Heart right ventricle (tissue), 16 donors: Measurements from ENCODE around the gene PXDN. TPM values are rescaled to one million over a fixed set of nuclear protein-coding genes. Genes with fewer than 3 reads are reported as not detected.

ENCODE experiments used
- ATAC-seq, 8 donors: fragments of 200-7000 bp; cut with Tn5 transposase; one replicate each; pipeline ENCODE4 v1.9.1; 2020; ENCODE audit warnings: mild to moderate bottlenecking in 8 of 8, moderate library complexity in 8 of 8, moderate number of reproducible peaks in 1 of 8
- DNase-seq, 2 donors: peaks; one replicate each; pipeline ENCODE4 v3.0.0-alpha.2; 2020
- H3K27ac ChIP-seq, 10 donors: fragments of 200-600 bp; sonication (generic) in 2 of 10; one replicate each; pipeline versions ENCODE4 v1.5.0 to v1.8.0; 2020 to 2022; ENCODE audit warnings: mild to moderate bottlenecking in 3 of 10
- H3K27me3 ChIP-seq, 7 donors: fragments of 200-600 bp; one replicate each; pipeline ENCODE4 v1.8.0; 2021 to 2022; ENCODE audit warnings: mild to moderate bottlenecking in 2 of 7
- H3K36me3 ChIP-seq, 9 donors: fragments of 200-600 bp; sonication (generic) in 1 of 9; one replicate each; pipeline versions ENCODE4 v1.5.0 to v1.8.0; 2020 to 2022; ENCODE audit warnings: mild to moderate bottlenecking in 2 of 9
- H3K4me1 ChIP-seq, 9 donors: fragments of 200-600 bp; sonication (generic) in 1 of 9; one replicate each; pipeline versions ENCODE4 v1.5.0 to v1.8.0; 2020 to 2022; ENCODE audit warnings: mild to moderate bottlenecking in 4 of 9
- H3K4me3 ChIP-seq, 10 donors: fragments of 200-600 bp; sonication (generic) in 2 of 10; one replicate each; pipeline versions ENCODE4 v1.5.0 to v1.8.0; 2020 to 2022; ENCODE audit warnings: mild to moderate bottlenecking in 7 of 10, moderate library complexity in 2 of 10
- H3K9me3 ChIP-seq, 11 donors: fragments of 200-600 bp in 10 of 11; sonication (generic) in 2 of 11; one replicate each; pipeline versions ENCODE4 v1.5.0 to v1.8.0; 2013 to 2022; ENCODE audit warnings: mild to moderate bottlenecking in 2 of 11, control low read depth in 1 of 11, moderate library complexity in 1 of 11
- WGBS, 2 donors: extraction: QIAGEN DNeasy Blood & Tissue Kit; methylation state at CpG; one replicate each; pipeline ENCODE4 v1.1.7; 2013; ENCODE audit warnings: inconsistent platforms in 1 of 2; 5-methylcytosine and 5-hydroxymethylcytosine counted together
- intact Hi-C, 10 donors: fragments of 100-400 bp; cut with DNase I; formaldehyde crosslinking; loops; one replicate each; pipeline versions ENCODE4 v1.11.1 to v1.14.2; 2022
- polyA plus RNA-seq, 2 donors: library from polyadenylated mRNA; stranded (reverse); fragments of 200-250 nt; gene quantifications; one replicate each; pipeline ENCODE4 v1.2.3, GENCODE V29; 2013
- total RNA-seq, 10 donors: library from RNA; stranded (reverse); fragmentation: NEBNext Ultra II Directional in 3 of 10; extraction: Animal tissue kit (Norgen Biotek cat#: 25700) in 3 of 10; gene quantifications; one replicate each; pipeline versions ENCODE4 v1.2.1 to v1.2.4, GENCODE V29; 2021 to 2023
- TF ChIP-seq, protein P1 (sequence below), 9 donors: fragments of 200-600 bp; sonication (generic) in 2 of 9; IDR thresholded peaks; one replicate each; pipeline versions ENCODE4 v1.5.0 to v1.8.0; 2021 to 2022; ENCODE audit warnings: antibody characterized with exemption in 9 of 9, mild to moderate bottlenecking in 5 of 9, moderate library complexity in 1 of 9
- donor health status: Arrhythmogenic right ventricular cardiomyopathy.
- donor health status: ischemic (EF 13 %, LVEDD 7.1; RV severe dilation, severe dysfunction).
- donor health status: healthy with polysubstance abuse.
- donor health status: DM: no; HTN: yes; CAD: no.
- donor health status: DM: no; HTN: no; CAD: no.
- donor health status: ischemic (EF 25% LVEDD 6.9; RV normal size, moderate dysfunction).
- donor health status: ischemic (EF 25% LVEDD 5.7; RV mildly dilated, moderate dysfunction).
- donor health status: healthy.
- donor health status: DM: yes; HTN: yes; CAD: no.
- donor health status: Ischemic cardiomyopathy.
- donor health status: ischemic (EF 35%, LVEDD 5.7; RV mildly dilated, moderate dysfunction).
- donor health status: nonischemic (EF 11% LVEDD 7.7; RV severe dilation, severe dysfunction).
- donor health status: DM: yes; HTN: yes; CAD: no.
- donor health status: PGD.
- donor health status: ischemic (EF 29% LVEDD 5.4; RV normal size, mild dysfunction).
- donor health status: nonischemic (EF 23%, LVEDD 6.1; RV moderate dilation, normal function).

The PXDN gene
- total and polyA plus RNA-seq, 12 donors = 7.8 to 65.0 (median 18.9) TPM

GRCh38 chr2:1774929-1775328, 30.6 kb upstream of the PXDN start:
- peaks cover 0 to 10% (median 4%) of the 10 kb centered on the region in 7 donors for H3K27me3 ChIP-seq
- H3K27ac ChIP-seq = no peak overlapping the region
- no peaks in the 10 kb centered on the region for H3K4me1 ChIP-seq
- DNase-seq (no peak), ATAC-seq (no peak)
- 85 to 86% methylated on average over 3 of the region's 3 CpGs for WGBS, 2 donors
- intact Hi-C loops = no loop called here
- H3K36me3 ChIP-seq = no peaks in the 10 kb centered on the region
- no peak overlapping the region for H3K4me3 ChIP-seq
- H3K9me3 ChIP-seq = no peaks in the 10 kb centered on the region
- TF ChIP-seq, protein P1, sequence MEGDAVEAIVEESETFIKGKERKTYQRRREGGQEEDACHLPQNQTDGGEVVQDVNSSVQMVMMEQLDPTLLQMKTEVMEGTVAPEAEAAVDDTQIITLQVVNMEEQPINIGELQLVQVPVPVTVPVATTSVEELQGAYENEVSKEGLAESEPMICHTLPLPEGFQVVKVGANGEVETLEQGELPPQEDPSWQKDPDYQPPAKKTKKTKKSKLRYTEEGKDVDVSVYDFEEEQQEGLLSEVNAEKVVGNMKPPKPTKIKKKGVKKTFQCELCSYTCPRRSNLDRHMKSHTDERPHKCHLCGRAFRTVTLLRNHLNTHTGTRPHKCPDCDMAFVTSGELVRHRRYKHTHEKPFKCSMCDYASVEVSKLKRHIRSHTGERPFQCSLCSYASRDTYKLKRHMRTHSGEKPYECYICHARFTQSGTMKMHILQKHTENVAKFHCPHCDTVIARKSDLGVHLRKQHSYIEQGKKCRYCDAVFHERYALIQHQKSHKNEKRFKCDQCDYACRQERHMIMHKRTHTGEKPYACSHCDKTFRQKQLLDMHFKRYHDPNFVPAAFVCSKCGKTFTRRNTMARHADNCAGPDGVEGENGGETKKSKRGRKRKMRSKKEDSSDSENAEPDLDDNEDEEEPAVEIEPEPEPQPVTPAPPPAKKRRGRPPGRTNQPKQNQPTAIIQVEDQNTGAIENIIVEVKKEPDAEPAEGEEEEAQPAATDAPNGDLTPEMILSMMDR (IDR thresholded peaks at IDR 0.05) = no peak

DNA sequence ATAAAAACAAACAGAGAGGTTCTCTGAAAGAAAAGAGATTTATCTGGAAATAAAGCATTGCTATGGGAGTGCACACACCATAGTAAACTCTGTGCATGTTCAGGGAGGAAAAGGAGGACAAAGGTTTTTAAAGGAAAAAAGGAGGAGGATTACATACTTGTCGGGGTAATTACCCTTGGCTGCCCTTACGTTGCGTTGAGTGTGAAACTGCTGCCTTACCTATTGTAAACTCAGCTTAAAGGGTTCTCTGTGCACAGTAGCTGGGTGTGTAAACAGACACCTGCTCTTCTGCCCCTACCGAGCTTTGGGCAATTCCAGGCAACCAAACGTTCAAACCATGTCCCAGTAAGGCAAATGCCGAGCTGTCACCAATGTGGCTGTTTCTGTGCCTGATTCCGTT, 29.6 kb upstream of the PXDN start:
- ATAC-seq = no peak
- 78 to 81% methylated on average over 7 of the region's 7 CpGs for WGBS, 2 donors
- H3K9me3 ChIP-seq = no peaks in the 10 kb centered on the region
- peaks cover 0 to 6% (median 2%) of the 10 kb centered on the region in 7 donors for H3K27me3 ChIP-seq
- no peak overlapping the region for H3K4me3 ChIP-seq
- H3K36me3 ChIP-seq = no peaks in the 10 kb centered on the region
- H3K27ac ChIP-seq = no peak overlapping the region
- TF ChIP-seq, protein P1 (IDR thresholded peaks at IDR 0.05) = no peak
- DNase-seq = no peak
- no peaks in the 10 kb centered on the region for H3K4me1 ChIP-seq
- intact Hi-C loops = no loop called here

- DNase-seq = no peak
- H3K4me1 ChIP-seq = no peaks in the 10 kb centered on the region
- peaks cover 0 to 4% (median 0%) of the 10 kb centered on the region in 7 donors for H3K27me3 ChIP-seq
- TF ChIP-seq, protein P1 (IDR thresholded peaks at IDR 0.05) = no peak
- no peak for ATAC-seq
- WGBS, 2 donors = 74 to 79% methylated on average over 8 of the region's 8 CpGs
- no peak overlapping the region for H3K27ac ChIP-seq
- H3K9me3 ChIP-seq = no peaks in the 10 kb centered on the region
- no peak overlapping the region for H3K4me3 ChIP-seq
- no peaks in the 10 kb centered on the region for H3K36me3 ChIP-seq
- intact Hi-C loops = no loop called here
These were observed 28.4 kb upstream of the PXDN start for GRCh38 chr2:1772471-1773267.

DNA sequence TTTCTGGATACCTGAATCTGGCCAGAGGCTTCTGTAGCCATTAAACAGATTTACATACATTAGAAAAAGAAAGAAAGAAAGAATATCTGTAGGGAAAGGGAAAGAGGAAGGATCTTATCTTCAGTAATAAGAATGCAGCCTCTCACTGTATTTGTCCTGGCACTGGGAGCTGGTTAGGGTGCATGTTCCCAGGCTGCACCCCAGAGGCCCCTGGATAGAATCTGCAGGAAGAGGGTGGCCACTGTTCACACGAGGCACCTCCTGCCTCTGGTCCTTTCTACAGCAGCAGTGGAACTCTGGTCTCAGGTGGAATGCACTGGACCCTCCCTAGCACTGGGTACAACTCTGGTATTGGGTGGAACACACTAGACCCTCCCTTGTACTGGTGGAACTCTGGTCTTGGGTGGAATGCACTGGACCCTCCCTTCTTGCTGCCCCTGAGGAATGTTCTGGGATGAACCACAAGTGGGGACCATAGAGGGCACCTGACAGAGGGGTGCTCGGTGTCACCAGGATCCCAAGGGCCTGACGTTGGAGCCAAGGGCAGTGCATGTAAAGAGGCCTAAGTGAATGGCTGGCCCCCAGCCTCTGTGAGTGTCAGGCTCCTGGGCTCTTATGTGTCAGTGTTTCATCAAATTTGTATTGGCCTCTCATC, 27.4 kb upstream of the PXDN start:
- peaks cover 0 to 7% (median 0%) of the 10 kb centered on the region in 7 donors for H3K27me3 ChIP-seq
- no peak for DNase-seq
- no peaks in the 10 kb centered on the region for H3K9me3 ChIP-seq
- ATAC-seq = no peak
- H3K4me3 ChIP-seq = no peak overlapping the region
- TF ChIP-seq, protein P1 (IDR thresholded peaks at IDR 0.05) = no peak
- no peaks in the 10 kb centered on the region for H3K36me3 ChIP-seq
- no peaks in the 10 kb centered on the region for H3K4me1 ChIP-seq
- 67 to 72% methylated on average over 3 of the region's 3 CpGs for WGBS, 2 donors
- intact Hi-C loops = no loop called here
- H3K27ac ChIP-seq = no peak overlapping the region
